Pons (tissue), 1 donor: ENCODE data around the gene PYGL.
A peak's percentile ranks its signal among the peaks of the same experiment; 100 is the strongest.
"Not testable (repeated sequence)": the region's sequence is repeated elsewhere in the genome, so short reads cannot be mapped to it uniquely, and the experiment has no call there.

ENCODE experiments used
- DNase-seq: peaks from one replicate; pipeline ENCODE4 v3.0.0-alpha.2; 2016; ENCODE audit warnings: low spot score

Gene PYGL

DNA sequence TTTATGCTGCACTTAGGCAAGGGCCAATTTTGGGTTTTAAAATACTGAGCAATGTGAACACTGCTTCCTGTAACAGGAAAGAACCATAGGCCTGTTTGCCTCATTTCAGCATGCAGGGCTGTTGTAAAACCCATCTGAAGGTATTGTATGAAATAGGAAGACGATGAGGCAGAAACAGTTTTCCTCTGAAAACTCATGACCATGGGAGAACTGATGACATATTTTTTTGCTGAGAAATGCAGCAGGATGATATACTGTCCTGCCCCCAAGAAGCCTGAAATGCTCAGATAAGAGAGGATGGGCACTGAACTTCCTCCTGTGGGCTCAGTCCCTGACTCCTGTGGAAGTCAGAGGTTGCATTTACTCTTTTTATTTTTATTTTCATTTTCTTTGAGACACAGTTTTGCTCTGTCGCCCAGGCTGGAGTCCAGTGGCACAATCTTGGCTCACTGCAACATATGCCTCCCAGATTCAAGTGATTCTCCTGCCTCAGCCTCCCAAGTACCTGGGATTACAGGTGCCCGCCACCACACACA lies 17.4 kb downstream of the PYGL start:
- DNase-seq, result no peak

DNA sequence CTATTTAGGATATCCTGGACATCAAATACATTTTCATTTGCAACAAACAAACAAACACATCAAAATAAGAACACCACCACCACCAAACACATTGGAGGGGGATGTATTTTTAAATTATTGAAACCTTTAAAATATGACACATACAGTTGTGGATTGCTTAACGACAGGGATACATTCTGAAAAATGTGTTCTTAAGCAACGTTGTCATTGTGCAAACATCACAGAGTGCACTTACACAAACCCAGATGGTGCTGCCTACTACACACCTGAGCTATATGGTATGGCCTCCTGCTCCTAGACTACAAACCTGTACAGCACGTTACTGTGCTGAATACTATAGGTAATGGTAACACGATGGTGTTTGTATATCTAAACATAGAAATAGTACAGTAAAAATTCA lies 19.4 kb downstream of the PYGL start:
- no peak for DNase-seq

DNA sequence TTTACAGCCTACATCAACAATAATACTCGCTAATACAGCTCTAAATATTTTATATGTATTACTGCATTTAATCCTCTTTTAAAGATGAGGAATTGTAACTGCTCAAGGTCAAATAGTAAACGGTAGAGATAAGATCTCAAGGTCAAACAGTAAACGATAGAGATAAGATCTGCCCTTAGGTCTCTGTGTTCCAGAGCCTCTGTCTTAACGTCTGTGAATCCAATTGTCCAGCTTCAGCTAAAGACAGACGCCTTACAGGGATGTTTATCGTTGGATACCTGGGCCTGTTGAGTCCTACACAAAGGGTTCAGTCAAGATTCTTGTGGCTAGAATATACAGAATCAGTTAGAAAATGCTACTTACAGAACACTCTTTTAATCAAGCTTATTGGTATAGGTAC lies 20.0 kb downstream of the PYGL start:
- DNase-seq, result no peak

DNA sequence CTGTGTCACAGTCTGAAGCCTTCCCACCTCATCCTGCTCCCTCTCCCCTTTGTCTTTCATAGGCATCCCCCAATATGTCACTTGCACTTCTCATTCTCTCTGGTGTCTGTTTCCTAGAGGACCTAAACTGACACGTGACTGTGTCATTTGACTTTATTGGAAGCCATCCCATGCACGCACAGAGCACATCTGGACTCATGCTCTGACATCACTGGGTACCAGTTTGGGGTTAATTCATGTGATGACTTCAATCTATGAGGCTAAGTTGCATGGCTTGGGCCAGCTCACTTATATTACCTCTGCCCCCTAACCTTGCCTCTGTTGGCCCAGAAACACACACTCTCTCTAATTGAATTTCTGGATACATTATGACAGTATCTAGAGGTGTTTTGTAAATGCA lies 21.5 kb downstream of the PYGL start:
- no peak for DNase-seq

DNA sequence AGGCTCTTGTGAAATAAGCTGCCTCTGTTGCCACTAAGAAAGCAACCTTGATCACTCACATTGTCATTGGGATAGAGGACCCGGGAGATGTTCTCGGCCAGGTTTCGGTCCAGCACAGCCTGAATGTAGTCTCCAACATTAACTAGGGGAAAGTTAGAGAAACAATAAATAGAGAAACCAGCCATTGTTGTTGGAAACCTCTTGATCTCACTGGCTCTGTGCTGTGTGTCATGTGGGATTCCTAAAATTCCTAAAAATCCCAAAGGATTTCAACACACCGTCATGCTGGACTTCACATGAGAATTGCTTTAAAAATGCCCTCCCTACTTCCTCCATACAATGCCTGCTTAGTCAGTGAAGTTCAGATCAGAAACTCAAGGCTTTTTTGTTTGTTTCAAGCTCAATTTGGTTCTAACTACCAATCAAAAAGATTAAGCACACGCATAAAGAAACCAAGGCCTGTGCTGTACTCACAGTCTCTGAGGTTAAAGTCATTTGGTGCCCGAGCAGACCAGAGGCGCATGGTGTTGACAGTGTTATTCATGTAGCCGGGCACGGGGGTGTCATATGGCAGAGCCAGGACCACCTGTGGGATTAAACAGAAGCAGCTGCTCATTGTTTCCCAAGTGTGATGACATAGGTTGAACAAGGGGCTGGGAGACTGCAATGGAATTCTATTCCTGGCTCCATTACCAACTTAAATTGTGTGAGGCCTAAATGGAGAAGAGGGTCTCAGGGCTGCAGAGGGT lies 23.6 kb downstream of the PYGL start:
- DNase-seq, result no peak

DNA sequence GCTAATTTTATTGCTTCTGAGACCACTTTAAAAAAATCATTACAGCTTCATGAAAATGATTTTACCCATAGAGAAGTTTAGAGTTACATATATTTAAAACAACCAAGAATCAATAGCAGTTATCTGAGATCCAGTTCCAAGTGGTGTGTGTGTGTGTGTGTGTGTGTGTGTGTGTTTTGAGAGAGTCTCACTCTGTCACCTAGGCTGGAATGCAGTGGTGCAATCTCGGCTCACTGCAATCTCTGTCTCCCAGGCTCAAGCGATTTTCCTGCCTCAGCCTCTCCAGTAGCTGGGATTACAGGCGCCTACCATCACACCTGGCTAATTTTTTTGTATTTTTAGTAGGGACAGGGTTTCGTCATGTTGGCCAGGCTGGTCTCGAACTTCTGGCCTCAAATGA lies 24.8 kb downstream of the PYGL start:
- not testable (repeated sequence) for DNase-seq

DNA sequence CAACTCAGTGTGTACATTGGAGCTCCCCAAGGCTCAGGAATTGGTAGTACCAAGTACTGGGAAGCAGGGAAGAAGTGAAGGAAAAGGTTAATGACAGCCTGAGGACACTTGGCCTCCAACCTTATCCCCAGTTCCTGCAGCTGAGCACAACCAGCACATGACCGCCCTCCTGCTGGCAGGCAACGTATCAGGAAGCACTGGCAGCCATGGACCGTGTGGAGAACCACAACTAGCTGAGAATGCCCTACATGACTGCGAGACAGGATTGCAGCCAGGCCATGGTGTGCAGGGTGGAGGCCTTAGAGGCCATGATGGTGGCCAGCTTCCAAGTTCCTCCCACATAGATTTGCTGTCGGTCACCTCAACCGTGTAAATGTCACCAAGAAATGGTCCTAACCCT lies 26.8 kb downstream of the PYGL start:
- DNase-seq, result no peak

DNA sequence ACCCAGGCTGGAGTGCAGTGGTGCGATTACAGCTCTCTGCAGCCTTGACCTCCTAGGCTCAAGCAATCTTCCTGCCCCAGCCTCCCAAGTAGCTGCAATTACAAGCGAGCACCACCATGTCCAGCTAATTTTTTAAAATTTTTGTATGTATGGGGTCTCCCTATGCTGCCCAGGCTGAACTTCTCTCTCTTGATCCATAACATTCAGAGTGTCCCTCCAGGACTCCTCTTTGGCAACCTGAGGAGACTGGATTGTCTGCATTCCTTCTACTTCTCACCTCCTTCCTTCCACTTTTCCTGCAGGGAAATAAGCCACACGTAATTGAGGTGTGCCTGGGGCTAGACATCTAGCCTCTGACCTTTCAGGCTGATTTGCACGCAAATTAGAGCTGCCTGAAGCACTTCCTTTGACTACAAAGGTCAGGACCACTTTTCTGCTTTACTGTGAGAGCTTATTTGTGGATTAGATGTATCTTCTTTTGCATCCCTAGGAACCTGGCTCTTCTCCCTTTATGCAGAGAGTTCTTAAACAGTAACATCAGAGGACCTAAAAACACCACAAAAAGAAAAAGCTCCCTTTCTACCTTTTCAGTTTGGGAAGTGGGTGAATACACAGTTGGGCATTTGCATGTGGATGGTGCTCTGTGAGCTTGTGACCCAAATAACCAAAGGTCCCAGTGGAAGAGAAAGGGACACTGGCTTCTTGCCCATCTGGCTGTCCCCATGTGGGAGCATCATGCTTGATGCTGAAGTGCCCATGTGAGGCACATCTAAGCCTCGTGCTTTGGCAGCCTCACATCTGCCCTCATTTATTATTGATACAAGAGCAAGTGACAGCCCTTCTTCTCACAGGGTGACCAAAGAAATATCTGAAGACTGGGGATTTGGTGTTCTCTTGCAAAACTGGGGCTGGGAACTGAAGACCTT lies 33.5 kb downstream of the PYGL start:
- no peak for DNase-seq

DNA sequence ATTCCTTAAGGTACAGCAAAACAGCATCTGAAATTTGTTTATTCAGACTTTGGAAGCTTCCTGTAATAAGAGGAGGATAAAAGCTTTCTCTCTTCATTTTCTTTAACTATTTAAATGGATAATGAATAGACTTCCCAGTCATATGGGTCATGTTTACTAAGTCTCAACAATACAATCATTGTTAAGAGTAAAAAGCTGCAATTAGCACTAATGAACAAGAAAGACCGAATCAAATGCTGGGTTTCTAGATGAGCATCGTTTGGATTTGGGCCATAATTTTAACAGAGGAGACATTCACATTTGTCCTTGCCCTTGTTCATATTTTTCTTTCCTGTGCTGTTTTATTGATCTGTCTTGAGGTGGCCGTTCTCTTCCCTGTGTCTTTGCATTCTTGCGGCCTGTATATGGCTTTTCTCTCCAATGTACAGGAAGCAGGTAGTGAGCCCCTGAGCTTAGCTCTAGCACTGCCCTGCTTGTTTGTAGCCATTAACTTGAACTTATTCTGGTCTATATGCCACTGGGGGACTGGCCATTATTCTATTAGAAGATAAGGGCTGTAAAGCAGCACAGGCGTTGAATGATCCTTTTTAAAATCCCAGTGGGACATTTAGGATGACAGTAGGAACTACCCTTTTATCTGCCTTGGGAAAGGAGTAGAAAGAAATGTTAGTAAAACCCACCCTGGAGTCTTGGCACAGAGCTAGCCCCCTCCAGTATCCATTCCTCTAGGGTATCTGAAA lies 37.8 kb downstream of the PYGL start:
- DNase-seq, result peak; percentile 83

DNA sequence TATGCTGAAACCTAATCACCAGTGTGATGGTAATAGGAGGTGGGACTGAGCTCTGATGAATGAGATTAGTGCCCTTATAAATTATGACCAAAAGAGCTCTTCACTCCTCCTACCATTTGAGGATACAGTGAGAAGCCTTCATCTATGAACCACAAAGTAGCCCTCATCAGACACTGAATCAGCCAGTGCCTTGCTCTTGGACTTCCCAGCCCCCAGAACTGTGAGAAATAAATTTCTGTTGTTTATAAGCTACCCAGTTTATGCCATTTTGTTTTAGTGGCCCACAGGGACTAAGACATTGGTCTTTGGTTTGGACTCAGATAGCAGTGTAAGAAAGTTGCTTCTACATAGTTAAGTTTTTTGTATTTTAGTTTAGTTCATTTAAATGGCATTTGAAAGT lies 39.6 kb downstream of the PYGL start:
- DNase-seq, result no peak

DNA sequence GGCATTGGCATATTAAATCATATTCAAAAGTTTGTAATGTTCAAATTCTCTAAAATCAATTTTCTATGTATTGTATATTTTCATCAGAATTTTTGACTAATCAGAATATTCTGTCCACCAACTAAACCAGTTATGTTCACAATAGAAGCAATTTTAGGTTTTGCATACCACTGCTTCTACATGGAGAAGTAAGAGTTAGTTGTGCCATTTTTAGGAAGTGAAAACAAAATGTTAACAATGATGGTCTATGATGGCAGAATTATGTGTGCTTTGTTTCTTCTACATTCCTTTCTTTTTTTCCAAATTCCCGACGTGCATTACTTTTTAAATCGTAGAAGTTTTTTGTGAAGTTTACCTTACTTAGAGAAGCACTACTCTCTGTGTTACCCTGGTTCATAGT lies 42.9 kb downstream of the PYGL start:
- DNase-seq, result no peak

DNA sequence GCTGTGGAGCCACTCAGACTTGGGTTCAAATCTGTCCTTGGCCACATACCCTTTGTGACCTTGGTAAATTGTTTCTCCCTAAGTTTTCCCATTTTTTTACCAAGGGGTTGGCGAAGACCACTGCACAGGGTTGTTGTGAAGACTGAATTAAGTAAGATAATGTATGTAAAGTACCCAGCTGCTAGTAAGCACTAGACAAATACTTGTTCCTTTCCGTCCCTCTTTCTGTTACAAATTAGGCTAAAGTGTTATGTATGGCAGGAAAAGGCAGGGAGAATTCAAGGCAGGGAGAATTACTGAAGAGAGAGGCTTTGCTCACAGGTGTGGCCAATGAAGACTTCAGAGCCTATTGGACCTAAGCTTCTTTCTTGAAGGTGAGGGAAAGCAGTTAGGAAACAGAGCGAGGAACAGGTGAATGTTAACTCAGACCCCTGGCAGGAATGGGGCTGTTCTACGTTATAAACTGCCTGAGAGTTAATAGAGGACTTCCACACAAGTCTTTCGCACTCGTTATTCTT lies 46.6 kb downstream of the PYGL start:
- DNase-seq, result no peak

DNA sequence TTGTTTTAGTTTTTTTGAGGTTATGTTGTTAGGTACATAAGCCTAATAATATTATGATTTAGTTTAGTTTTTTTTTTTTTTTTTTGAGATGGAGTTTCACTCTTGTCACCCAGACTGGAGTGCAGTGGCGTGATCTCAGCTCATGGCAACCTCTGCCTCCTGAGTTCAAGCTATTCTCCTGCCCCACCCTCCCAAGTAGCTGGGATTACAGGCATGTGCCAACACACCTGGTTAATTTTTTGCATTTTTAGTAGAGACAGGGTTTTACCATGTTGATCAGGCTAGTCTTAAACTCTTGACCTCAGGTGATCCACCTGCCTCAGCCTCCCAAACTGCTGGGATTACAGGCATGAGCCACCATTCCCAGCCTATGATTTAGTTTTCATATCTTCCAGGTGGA lies 47.3 kb downstream of the PYGL start:
- DNase-seq, result not testable (repeated sequence)

DNA sequence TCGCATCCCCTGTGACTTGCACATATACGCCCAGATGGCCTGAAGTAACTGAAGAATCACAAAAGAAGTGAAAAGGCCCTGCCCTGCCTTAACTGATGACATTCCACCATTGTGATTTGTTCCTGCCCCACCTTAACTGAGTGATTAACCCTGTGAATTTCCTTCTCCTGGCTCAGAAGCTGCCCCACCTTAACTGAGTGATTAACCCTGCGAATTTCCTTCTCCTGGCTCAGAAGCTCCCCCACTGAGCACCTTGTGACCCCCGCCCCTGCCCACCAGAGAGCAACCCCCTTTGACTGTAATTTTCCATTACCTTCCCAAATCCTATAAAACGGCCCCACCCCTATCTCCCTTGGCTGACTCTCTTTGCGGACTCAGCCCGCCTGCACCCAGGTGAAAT lies 47.9 kb downstream of the PYGL start:
- not testable (repeated sequence) for DNase-seq

DNA sequence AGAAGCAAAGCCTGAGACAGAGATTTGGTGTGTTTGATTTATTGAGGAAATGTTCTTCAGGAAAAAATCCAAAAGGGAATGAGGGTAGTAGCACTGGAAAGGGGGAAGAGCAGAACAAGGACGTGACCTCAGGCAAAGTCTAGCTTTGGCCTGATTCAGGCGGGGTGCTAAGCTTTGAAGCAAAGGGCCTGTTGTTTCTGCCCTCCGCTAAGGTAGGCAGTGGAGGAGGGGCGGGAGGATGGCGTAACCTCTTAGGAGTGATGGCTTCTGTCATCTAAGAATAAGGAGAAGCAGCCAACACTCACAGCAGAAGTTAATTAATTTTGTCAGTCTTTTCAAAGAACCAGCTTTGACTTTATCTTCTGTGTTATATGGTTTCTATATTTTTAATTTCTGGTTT lies 52.0 kb downstream of the PYGL start:
- no peak for DNase-seq

DNA sequence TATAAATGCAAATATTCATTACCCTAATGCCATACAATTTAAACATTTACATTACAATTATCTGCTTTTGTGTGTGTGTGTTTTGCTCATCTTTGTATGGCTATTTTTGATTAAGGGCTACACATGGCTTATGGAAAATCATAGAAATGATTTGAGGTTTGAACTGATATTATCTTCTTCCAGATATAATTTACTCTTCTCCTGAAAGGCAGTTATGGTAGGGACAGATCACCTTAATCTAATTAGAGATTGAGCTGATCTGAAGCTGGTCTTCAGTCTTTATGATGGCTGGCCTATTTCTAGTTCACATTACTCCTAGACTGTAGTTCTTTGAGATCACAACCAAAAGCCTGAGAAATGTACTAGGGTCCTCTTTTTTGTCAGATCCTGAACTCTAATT lies 56.8 kb downstream of the PYGL start:
- no peak for DNase-seq

DNA sequence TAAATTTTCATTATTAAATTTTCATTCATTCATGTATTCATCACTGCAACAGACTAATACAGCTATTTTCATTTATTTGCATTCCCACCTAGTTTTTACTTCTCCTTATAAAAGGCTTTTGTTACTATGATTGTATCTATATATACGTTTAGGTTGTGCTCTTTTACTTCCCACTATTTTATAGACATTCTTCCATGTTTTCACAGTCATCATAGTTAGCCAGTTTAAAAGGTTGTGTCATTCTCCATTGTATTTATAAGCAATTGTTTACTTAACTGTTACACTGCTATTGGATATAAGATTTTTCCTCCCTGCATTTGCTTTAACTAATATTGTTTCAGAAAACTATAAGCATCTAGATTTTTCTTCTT lies 60.5 kb downstream of the PYGL start:
- no peak for DNase-seq

DNA sequence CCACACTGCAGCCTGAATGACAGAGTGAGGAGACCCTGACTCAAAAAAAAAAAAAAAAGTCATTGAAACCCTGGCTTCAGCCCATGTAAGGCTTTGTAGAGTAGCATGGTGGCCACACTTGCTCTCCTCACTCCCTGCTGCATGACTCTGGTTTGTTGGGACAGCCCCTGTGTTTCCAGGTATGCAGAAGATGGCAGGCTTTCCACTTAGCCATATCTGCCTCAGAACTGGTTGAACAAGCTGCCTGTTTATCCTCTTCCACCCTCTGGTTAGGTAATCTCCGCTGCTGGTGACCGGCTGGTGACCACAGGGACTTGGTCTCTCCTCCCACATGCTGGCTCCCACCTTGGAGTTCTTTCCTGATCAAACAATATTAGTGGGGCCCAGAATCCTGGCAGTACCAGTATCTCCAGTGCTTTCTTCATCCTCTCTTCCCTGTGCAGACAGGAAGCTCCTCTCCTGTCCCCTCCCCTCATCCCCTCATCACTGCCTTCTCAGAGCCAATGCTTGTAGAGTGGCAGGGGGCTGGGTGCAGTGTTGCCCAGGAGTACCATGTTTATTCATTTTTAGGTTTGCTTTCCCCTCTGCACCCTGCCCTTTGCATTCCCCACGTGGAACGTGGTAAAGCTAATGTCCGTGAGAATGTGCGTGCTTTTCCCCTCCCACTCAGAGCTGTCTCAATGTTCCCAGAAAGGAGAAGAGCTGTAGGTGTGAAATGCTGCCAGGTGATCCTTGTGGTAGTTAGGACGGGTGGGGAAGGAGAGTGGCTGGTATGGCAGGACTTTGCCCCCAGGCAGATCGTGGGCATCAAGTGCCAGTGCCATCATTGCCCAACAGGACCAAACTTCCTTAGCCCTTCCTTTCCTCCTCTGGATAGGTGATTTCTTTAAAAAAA lies 61.1 kb downstream of the PYGL start:
- DNase-seq, result no peak

DNA sequence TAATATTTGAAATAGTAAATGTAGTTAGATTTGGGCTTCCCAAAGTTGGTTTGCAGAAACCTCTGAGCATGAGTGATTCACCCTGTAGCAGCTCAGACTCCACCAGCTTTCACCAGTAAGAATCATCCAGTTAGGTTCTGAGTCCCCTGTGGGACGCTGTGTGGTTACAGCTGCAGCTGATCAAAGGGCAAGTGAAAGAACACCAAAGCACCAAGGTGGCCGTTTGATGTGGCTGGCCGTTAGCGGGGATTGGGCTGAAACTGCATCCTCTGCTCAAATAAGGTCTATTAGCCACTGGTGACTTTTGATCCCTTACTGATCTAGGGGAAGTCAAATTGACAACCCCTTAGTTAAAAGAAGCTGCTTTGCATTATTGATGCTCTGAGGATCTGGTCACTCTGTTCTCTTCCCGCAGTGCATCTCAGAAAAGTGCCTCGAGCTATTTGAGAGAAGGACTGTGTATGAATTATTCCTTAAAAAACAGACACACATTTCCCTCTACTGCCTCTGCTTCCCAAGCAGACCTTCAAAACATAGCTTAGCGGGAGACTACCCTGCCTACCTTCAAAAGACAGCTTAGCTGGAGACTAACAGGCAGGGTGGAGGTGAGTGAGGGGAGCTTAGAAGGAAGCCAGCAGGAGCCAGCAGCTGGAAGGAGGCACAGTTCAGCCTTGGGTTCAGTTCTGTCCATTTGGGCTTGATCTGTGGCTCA lies 68.8 kb downstream of the PYGL start:
- DNase-seq, result no peak

DNA sequence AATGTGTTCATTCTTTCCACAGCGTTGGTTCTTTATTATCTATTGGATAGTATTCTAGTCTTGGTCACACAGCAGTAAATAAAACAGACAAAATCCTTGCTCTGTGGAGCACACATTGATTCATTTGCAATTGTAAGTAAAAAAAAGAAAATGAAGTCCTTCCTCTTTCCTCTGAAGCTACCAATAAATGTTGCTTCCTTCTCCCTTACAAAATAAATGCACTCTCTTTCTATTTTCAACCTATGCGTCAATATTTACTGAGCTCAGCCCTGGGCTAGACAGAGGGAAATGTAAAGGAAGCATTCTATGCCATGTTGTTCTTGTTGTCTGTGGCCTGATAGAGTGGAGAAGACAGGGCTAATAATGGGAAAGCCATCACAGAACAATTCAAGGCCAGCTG lies 69.5 kb downstream of the PYGL start:
- DNase-seq, result no peak
